Activated CD8-positive, alpha-beta memory T cell treated with anti-CD3 and anti-CD28 coated beads, Interleukin-2, amount 10 ng/mL, durations not matched to agents 7 days and 5 days (primary cell): Measurements from ENCODE around the gene CDH4. TPM values are rescaled to one million over a fixed set of nuclear protein-coding genes. Genes with fewer than 3 reads are reported as not detected.

Experiments
- ATAC-seq: fragments of 150-1000 bp; cut with Tn5 transposase; one replicate; pipeline ENCODE4 v1.10.0; 2021; ENCODE audit warnings: moderate library complexity
- CTCF ChIA-PET: fragments of 350-600 bp; sonication (Branson Sonifier 250); formaldehyde crosslinking; loops from one replicate; lab custom pipeline; 2021; ENCODE audit warnings: antibody characterized with exemption; lab: Charles Lee
- DNase-seq: peaks from one replicate; pipeline ENCODE4 v3.0.0-alpha.2; 2020
- H3K27ac Mint-ChIP-seq: one replicate; pipeline ENCODE4 v1.8.0; 2021; ENCODE audit warnings: mild to moderate bottlenecking, mixed read lengths
- H3K27me3 Mint-ChIP-seq: one replicate; pipeline ENCODE4 v1.8.0; 2021; ENCODE audit warnings: mixed read lengths
- H3K36me3 Mint-ChIP-seq: one replicate; pipeline ENCODE4 v1.8.0; 2021; ENCODE audit warnings: mild to moderate bottlenecking, mixed read lengths
- H3K4me1 Mint-ChIP-seq: one replicate; pipeline ENCODE4 v1.8.0; 2021; ENCODE audit warnings: mixed read lengths
- H3K4me3 Mint-ChIP-seq: one replicate; pipeline ENCODE4 v1.8.0; 2021; ENCODE audit warnings: mild to moderate bottlenecking, moderate library complexity, mixed read lengths
- H3K9me3 Mint-ChIP-seq: one replicate; pipeline ENCODE4 v1.8.0; 2022; ENCODE audit warnings: low read depth, mixed read lengths
- total RNA-seq, 2 experiments: library from RNA; stranded (reverse); gene quantifications; one replicate each; pipeline ENCODE4 v1.2.3, GENCODE V29; 2021

Gene CDH4
- total RNA-seq, 2 experiments from 2014 or later = 0.02 TPM; not detected in 1

GRCh38 chr20:61304750-61305149 lies 52.7 kb downstream of the CDH4 start:
- Mint-ChIP-seq H3K4me3 (no peak overlapping the region), H3K27me3 (no peaks in the 10 kb centered on the region), H3K9me3 (no peaks in the 10 kb centered on the region), H3K4me1 (no peaks in the 10 kb centered on the region), H3K27ac (no peak overlapping the region), H3K36me3 (no peaks in the 10 kb centered on the region)
- no peak for ATAC-seq
- DNase-seq = no peak
- CTCF ChIA-PET = no interaction called here

GRCh38 chr20:61306937-61307475 lies 54.9 kb downstream of the CDH4 start:
- Mint-ChIP-seq H3K4me1 (no peaks in the 10 kb centered on the region), H3K27me3 (no peaks in the 10 kb centered on the region), H3K9me3 (peaks cover 2% of the 10 kb centered on the region), H3K4me3 (no peak overlapping the region), H3K27ac (no peak overlapping the region), H3K36me3 (no peaks in the 10 kb centered on the region)
- ATAC-seq = no peak
- CTCF ChIA-PET = no interaction called here
- DNase-seq = no peak

- Mint-ChIP-seq H3K9me3 (peaks cover 4% of the 10 kb centered on the region), H3K36me3 (no peaks in the 10 kb centered on the region), H3K27ac (no peak overlapping the region), H3K4me1 (no peaks in the 10 kb centered on the region), H3K27me3 (no peaks in the 10 kb centered on the region), H3K4me3 (no peak overlapping the region)
- no peak for ATAC-seq
- CTCF ChIA-PET = no interaction called here
- no peak for DNase-seq
These were observed 55.8 kb downstream of the CDH4 start for GRCh38 chr20:61307686-61308476.

GRCh38 chr20:61308477-61308774 lies 56.4 kb downstream of the CDH4 start:
- no peak for DNase-seq
- no peaks in the 10 kb centered on the region for H3K4me1 Mint-ChIP-seq
- H3K4me3 Mint-ChIP-seq = no peak overlapping the region
- no peak for ATAC-seq
- H3K27ac Mint-ChIP-seq = no peak overlapping the region
- peaks cover 4% of the 10 kb centered on the region for H3K9me3 Mint-ChIP-seq
- CTCF ChIA-PET = no interaction called here
- no peaks in the 10 kb centered on the region for H3K27me3 Mint-ChIP-seq
- no peaks in the 10 kb centered on the region for H3K36me3 Mint-ChIP-seq

- CTCF ChIA-PET = no interaction called here
- Mint-ChIP-seq H3K36me3 (no peaks in the 10 kb centered on the region), H3K4me1 (no peaks in the 10 kb centered on the region), H3K4me3 (no peak overlapping the region), H3K27ac (no peak overlapping the region), H3K9me3 (peaks cover 4% of the 10 kb centered on the region), H3K27me3 (no peaks in the 10 kb centered on the region)
- ATAC-seq (no peak), DNase-seq (no peak)
These were observed 58.9 kb downstream of the CDH4 start for GRCh38 chr20:61310954-61311353.

GRCh38 chr20:61311656-61312387 lies 59.8 kb downstream of the CDH4 start:
- DNase-seq = no peak
- no peak overlapping the region for H3K27ac Mint-ChIP-seq
- no peak overlapping the region for H3K4me3 Mint-ChIP-seq
- no peaks in the 10 kb centered on the region for H3K27me3 Mint-ChIP-seq
- CTCF ChIA-PET = no interaction called here
- H3K4me1 Mint-ChIP-seq = no peaks in the 10 kb centered on the region
- H3K9me3 Mint-ChIP-seq = peaks cover 4% of the 10 kb centered on the region
- no peaks in the 10 kb centered on the region for H3K36me3 Mint-ChIP-seq
- no peak for ATAC-seq

GRCh38 chr20:61312925-61313324 lies 60.9 kb downstream of the CDH4 start:
- Mint-ChIP-seq H3K27me3 (no peaks in the 10 kb centered on the region), H3K27ac (no peak overlapping the region), H3K4me3 (no peak overlapping the region), H3K4me1 (no peaks in the 10 kb centered on the region), H3K9me3 (peaks cover 4% of the 10 kb centered on the region), H3K36me3 (no peaks in the 10 kb centered on the region)
- ATAC-seq (no peak), DNase-seq (no peak)
- CTCF ChIA-PET = no interaction called here

GRCh38 chr20:61313396-61313795 lies 61.3 kb downstream of the CDH4 start:
- H3K4me3 Mint-ChIP-seq = no peak overlapping the region
- ATAC-seq (no peak), DNase-seq (no peak)
- H3K27me3 Mint-ChIP-seq = no peaks in the 10 kb centered on the region
- no peaks in the 10 kb centered on the region for H3K4me1 Mint-ChIP-seq
- H3K27ac Mint-ChIP-seq = no peak overlapping the region
- CTCF ChIA-PET = no interaction called here
- no peaks in the 10 kb centered on the region for H3K36me3 Mint-ChIP-seq
- H3K9me3 Mint-ChIP-seq = peaks cover 4% of the 10 kb centered on the region

GRCh38 chr20:61314326-61315010 lies 62.4 kb downstream of the CDH4 start:
- no peaks in the 10 kb centered on the region for H3K4me1 Mint-ChIP-seq
- H3K4me3 Mint-ChIP-seq = no peak overlapping the region
- DNase-seq (no peak), ATAC-seq (no peak)
- no peaks in the 10 kb centered on the region for H3K27me3 Mint-ChIP-seq
- H3K9me3 Mint-ChIP-seq = peaks cover 4% of the 10 kb centered on the region
- H3K27ac Mint-ChIP-seq = no peak overlapping the region
- H3K36me3 Mint-ChIP-seq = no peaks in the 10 kb centered on the region
- CTCF ChIA-PET = no interaction called here

- ATAC-seq (no peak), DNase-seq (no peak)
- Mint-ChIP-seq H3K27ac (no peak overlapping the region), H3K4me1 (no peaks in the 10 kb centered on the region), H3K36me3 (no peaks in the 10 kb centered on the region), H3K4me3 (no peak overlapping the region), H3K9me3 (peaks cover 4% of the 10 kb centered on the region), H3K27me3 (no peaks in the 10 kb centered on the region)
- CTCF ChIA-PET = no interaction called here
These were observed 63.3 kb downstream of the CDH4 start for GRCh38 chr20:61315319-61315718.

GRCh38 chr20:61316346-61316745 lies 64.3 kb downstream of the CDH4 start:
- no peaks in the 10 kb centered on the region for H3K4me1 Mint-ChIP-seq
- no peak for DNase-seq
- CTCF ChIA-PET = no interaction called here
- no peaks in the 10 kb centered on the region for H3K27me3 Mint-ChIP-seq
- H3K9me3 Mint-ChIP-seq = peaks cover 4% of the 10 kb centered on the region
- H3K36me3 Mint-ChIP-seq = no peaks in the 10 kb centered on the region
- H3K27ac Mint-ChIP-seq = no peak overlapping the region
- no peak overlapping the region for H3K4me3 Mint-ChIP-seq
- ATAC-seq = no peak

- no peaks in the 10 kb centered on the region for H3K36me3 Mint-ChIP-seq
- H3K27ac Mint-ChIP-seq = no peak overlapping the region
- H3K27me3 Mint-ChIP-seq = no peaks in the 10 kb centered on the region
- H3K4me1 Mint-ChIP-seq = no peaks in the 10 kb centered on the region
- CTCF ChIA-PET = no interaction called here
- H3K9me3 Mint-ChIP-seq = no peaks in the 10 kb centered on the region
- no peak overlapping the region for H3K4me3 Mint-ChIP-seq
- ATAC-seq (no peak), DNase-seq (no peak)
These were observed 66.0 kb downstream of the CDH4 start for GRCh38 chr20:61317966-61318530.

- Mint-ChIP-seq H3K9me3 (peaks cover 2% of the 10 kb centered on the region), H3K27ac (no peak overlapping the region), H3K4me1 (no peaks in the 10 kb centered on the region), H3K36me3 (no peaks in the 10 kb centered on the region), H3K27me3 (no peaks in the 10 kb centered on the region), H3K4me3 (no peak overlapping the region)
- CTCF ChIA-PET = no interaction called here
- DNase-seq (no peak), ATAC-seq (no peak)
These were observed 68.8 kb downstream of the CDH4 start for GRCh38 chr20:61320691-61321425.
